NCI-H1417 (cell line): ENCODE data around the gene HOXB6.
A peak's percentile ranks its signal among the peaks of the same experiment; 100 is the strongest.

Source experiments
- DNase-seq, 3 experiments: peaks; one replicate each; lab custom pipeline; 2025; lab: John Stamatoyannopoulos, UW

HOXB6 gene

GRCh38 chr17:48621410-48622392, 16.9 kb upstream of the HOXB6 start:
- DNase-seq, result no peak

- DNase-seq, result no peak
These were observed 15.8 kb upstream of the HOXB6 start for GRCh38 chr17:48620461-48621139.

DNA sequence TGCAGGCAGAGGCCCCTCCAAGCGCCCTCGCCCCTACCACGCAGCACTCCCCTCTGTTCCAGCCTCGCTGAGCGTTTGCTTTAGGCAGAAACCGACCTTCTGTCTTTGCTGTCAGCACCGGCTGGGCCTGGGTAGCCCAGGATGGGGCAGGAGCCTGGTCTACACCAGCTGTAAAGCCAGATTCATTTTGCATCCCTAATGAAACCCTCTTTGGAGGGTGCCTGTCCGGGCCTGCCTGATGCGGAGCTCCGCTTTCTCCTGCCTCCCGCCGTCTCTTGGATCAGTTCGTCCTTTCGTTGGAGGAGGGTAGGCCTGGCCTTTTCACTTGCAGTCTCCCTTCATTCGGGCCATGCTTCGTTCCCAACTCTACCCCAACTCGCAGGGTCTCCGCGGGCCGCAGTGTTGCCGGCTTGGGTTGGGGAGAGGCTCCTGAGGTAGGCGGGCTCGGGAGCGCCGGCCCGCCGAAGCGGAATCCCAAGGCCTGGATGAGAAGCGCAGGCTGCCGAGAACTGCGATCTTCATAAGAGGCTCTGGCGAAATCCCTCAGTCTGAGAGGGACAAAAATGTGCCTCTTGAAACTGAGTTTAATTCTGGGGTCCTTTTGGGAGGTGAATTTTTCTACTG, 15.2 kb upstream of the HOXB6 start:
- DNase-seq, result no peak

DNA sequence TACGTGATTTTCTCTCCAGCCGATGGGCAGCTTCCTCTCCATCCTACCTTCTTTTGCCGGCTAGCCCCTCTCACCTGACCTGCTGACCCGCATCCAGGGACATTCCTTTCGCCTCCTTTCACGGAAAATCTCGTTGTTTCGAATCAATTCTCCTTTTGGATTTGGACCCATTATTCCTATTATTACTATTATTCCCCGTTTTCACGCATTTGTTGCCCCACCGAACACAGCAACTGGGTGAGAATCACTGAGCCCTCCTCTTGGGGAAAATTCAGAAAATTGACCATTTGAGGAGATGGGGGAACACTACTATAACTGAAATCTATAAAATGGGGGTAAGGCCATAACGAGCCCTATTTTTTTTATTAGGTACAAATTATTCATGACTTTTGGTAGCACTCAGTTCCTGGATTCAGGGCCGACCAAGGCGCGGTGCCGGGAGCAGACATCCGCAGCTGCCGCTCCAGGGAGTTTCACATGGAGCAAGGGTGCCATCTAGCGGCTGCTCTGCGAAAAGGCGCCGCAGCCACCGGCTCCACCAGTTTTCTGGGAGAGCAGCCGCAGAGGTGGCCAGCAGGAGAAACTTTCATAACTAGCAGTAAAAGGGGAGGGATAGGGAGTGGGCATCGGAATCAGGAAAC, 13.6 kb upstream of the HOXB6 start:
- DNase-seq, result peak; percentile 81 to 91 (median 87)

GRCh38 chr17:48617471-48618255, 12.9 kb upstream of the HOXB6 start:
- no peak for DNase-seq

DNA sequence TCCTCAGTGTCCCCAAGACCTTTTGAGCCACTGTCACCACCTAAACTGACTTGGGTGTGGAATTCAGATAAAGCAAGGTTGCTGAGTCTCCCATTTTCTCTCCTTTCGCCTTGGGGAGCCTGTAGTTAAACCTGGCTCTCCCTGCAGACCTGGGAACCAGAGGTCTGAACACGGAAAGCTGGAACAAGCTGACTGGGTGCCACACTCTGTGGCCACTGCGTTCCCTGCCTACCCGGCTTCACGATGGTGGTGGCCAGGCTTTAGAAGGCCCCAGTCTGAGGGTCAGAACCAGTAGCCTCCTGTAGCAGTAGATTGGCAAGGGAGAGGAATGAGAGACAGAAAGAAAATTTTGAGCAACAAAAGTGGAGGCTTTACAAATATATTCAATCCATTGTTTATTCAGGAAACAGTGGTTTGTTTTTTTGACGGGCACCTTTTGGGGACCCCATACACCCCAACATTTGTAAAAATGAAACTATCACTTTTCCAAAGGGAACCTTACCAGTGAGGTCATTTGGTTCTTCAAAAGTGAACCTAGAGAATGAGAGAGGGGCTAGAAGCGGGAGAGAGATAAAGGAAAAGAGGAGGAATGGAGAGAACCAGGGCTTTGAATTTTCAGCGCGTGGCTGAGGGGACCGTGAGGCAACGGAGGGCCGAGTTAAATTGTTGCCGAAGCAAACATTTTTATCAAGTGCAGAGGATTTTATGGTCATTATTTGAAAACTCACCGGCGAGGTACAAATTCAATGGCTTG, 12.1 kb upstream of the HOXB6 start:
- no peak for DNase-seq

- DNase-seq, result no peak
These were observed 11.4 kb upstream of the HOXB6 start for GRCh38 chr17:48615963-48616716.

DNA sequence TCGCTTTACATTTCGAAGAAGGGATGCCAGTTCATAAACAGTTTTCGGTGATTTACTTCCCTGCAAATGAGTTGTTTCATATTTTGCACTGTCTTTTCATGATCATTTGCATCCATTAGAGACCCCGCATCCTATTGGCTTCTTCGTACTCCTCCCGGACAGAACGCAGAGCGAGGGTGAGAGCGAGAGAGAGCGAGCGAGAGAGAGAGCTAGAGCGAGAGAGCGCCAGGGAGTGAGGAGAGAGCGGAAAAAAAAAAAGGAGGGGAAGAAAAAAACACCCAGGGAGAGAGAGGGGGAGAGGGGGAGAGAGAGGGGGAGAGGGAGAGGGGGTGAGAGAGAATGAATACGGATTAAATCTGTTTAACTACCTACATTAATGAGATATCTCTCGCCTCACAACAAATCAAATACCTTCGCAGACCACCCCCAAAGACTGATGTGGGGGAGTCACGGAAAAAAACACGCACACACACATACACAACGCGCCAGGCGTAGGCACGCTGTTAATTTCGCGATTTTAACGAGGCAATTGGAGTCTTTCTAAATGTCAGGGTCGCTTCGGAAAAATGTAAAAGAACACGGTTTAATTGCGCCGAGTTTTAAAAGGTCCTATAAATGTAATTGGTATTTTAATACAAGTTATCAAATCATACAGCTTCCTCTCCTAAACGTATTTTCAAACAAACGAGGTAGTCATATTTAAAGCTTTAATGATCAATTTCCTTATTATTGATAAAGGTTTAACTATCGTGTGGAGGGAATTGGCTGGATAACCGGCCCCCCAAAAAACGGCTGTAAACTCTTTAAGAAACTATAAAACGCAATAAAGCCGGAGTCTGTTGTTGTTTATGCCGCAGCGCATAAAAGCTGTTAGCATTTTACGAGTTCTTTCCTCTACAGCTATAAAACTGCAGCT, 10.5 kb upstream of the HOXB6 start, which contains the start of gene HOXB8:
HOXB8 (minus strand) TSS at position 246 of the 916 bp plus-strand sequence. CDS start 588 bp downstream, outside the sequence.
- peak in 2 of 3 experiments; percentile 25 to 60 for DNase-seq

GRCh38 chr17:48613862-48614694, 9.3 kb upstream of the HOXB6 start:
- DNase-seq, result peak in 2 of 3 experiments; percentile 49 to 53

- DNase-seq, result peak in 2 of 3 experiments; percentile 81 to 86
These were observed 8.3 kb upstream of the HOXB6 start for GRCh38 chr17:48612854-48613691.

DNA sequence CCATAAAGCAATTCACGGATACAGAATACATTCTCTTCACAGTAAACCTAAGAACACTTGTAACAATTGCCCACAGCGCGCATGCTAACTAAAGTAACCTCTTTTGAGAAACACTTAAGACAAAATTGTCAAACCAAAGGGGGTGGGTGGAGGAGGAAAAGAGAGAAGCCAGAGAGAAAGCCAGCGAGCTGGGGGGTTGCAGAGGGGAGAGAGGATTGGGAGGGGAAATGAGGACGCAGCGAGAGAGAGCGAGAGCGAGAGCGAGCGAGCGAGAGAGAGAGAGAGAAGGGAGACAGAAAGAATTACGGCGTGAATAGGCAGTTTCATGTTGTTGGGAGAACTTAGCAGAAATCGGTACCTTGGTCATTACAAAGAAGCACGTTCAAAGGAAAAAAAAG, 7.7 kb upstream of the HOXB6 start:
- DNase-seq, result peak; percentile 91 to 96 (median 93)

DNA sequence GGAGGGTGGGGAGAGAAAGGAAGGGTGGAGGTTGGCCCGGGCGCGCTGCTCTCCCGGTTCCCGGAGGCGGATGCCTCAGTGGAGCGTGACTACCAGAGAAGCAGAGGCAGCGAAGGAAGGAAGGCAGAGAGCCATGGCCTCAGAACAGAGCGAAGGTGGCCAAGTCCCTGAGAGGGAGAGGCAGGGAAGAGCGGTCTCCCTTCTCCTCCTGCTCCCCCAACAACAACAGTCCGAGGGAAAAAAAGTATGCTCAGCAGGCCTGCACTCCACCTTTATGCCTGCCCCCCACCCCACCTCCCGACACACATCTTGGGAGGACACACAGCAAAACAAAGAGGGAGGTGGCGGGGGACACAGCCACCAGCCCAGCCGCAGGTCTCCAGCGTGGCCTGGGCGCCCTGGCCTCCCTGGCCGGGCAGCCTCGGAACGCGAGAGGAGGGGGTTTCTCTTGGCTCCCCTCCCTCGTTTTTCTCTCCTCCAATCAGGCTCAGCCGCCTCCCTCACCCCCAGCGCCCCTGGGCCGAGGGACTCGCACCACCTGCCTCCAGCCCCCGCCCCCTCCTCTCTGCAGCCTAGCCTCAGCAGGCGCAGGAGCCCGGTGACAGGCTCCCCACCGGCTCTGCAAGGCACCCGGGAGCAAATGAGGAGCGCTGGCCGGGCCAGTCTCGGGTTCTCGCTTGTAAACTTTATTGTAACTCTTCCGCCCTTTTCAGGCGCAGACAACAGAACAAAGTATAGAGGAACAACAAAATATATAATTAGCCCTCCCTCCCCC, 7.1 kb upstream of the HOXB6 start:
- DNase-seq, result peak; percentile 93 to 96 (median 94)

DNA sequence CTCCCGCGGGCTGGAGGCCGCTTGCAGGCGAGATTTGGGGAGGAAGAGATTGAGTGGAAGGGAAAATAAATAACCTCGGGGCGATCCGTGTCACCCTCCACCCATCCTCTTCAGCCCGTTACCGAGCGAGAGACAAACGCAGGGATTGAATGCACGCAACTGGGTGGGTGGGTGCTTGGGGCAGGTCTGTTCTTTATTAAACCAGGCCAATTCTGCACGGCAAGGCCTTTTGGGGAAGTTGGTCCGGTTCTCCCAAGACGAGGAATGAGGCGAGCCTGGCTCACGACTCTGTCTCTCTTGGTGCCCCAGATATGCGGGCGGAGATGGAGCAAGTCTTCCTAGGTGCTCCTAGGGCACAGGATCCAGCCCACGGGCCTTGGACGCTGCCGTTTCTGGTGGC, 6.4 kb upstream of the HOXB6 start:
- peak in 2 of 3 experiments; percentile 89 for DNase-seq

DNA sequence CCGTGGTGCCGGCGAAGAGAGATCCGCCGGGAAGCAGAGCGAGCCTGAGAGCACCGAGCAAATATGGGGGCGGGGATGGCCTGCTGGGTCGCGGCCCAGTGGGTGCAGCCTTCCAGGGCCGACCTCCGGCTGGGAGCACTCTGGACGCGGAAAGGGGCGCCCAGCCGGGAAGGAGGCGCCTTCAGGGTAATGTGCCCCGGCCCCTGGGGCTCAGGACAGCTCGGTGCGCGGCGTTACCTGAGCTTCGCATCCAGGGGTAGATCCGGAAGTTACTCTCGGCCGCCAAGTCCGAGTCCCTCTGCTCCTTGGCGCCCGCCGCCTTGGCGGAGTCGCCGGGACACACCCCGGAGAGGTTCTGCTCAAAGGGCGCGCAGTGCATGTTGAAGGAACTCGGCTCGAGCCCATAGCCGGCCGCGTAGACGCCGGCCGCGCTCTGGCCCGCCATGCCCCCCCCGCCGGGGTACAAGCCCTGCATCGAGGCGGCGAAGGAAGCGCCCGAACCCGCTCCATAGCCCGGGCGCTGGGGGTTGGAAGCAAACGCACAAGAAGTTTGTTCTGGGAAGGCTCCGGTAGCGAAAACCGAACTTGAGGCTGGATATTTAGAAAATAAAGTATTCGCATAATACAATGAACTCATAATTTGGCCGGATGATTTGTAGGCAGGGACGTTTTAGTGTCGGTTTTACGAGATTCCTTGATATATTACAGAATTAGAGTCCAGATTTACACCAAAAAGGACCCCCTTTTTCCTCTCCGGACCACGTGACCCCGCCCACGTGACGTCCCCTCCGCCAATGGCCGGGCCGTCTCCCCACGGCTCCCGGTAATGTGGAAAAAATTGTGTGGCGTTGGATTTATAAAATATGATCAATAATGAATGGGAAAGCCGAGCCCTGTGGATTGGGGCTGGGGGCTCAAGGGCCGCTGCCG, 5.8 kb upstream of the HOXB6 start, which contains the start of gene HOXB7:
HOXB7 (minus strand) TSS at position 736 of the 930 bp plus-strand sequence; CDS start at position 637, 99 bp downstream.
- peak; percentile 86 to 92 (median 90) for DNase-seq
